Cardiac fibroblast (primary cell): ENCODE results near the gene C1orf56.

Source experiments
- DNase-seq, 2 donors: peaks; one replicate each; pipeline versions ENCODE4 v3.0.0 to v3.0.0-alpha.2; 2010; ENCODE audit warnings: low read depth in 2 of 2
- H3K4me3 ChIP-seq, 2 donors: replicated peaks in 1 of 2; 1 replicate in 1 of 2; 2 replicates in 1 of 2; pipeline ENCODE4 v1.5.1; 2011; ENCODE audit warnings: low read depth in 2 of 2, low read length in 2 of 2, mild to moderate bottlenecking in 2 of 2, moderate library complexity in 1 of 2
- CTCF ChIP-seq: IDR thresholded peaks from one replicate; pipeline ENCODE4 v1.5.1; 2011; ENCODE audit warnings: low read depth, mild to moderate bottlenecking, low read length, inconsistent platforms

Gene C1orf56

GRCh38 chr1:151047591-151047924 lies at the start of gene C1orf56:
Gene C1orf56, plus strand, starts transcription at chr1:151047751. Its CDS starts 97 bp downstream, at chr1:151047848.
- peak within 1 kb of the TSS; percentile 65 to 73 for H3K4me3 ChIP-seq
- TF ChIP-seq CTCF, result no peak
- peak; percentile 57 to 76 for DNase-seq

- TF ChIP-seq CTCF, result no peak
These were observed 49.6 kb upstream of the C1orf56 start for GRCh38 chr1:150997949-150998348.

GRCh38 chr1:150999051-150999674 lies 48.4 kb upstream of the C1orf56 start:
- no peak overlapping the region for H3K4me3 ChIP-seq
- DNase-seq, result peak; percentile 65 to 85
- TF ChIP-seq CTCF, result no peak

More at GRCh38 chr1:150997949-150998348, 49.6 kb upstream of the C1orf56 start:
- no peak for DNase-seq
- H3K4me3 ChIP-seq, result no peak overlapping the region

GRCh38 chr1:150999926-151000325 lies 47.6 kb upstream of the C1orf56 start:
- no peak for TF ChIP-seq CTCF
- no peak overlapping the region for H3K4me3 ChIP-seq
- DNase-seq, result no peak

- no peak overlapping the region for H3K4me3 ChIP-seq
- DNase-seq, result no peak
- no peak for TF ChIP-seq CTCF
These were observed 47.1 kb upstream of the C1orf56 start for GRCh38 chr1:151000408-151000807.

- no peak for TF ChIP-seq CTCF
- DNase-seq, result peak in 1 of 2 donors; percentile 41
- no peak overlapping the region for H3K4me3 ChIP-seq
These were observed 45.9 kb upstream of the C1orf56 start for GRCh38 chr1:151001602-151002001.

- no peak for DNase-seq
- H3K4me3 ChIP-seq, result no peak overlapping the region
- no peak for TF ChIP-seq CTCF
These were observed 45.5 kb upstream of the C1orf56 start for GRCh38 chr1:151002051-151002450.
